ENCODE data around the gene ARL8A. TPM values are rescaled to one million over a fixed set of nuclear protein-coding genes. Genes with fewer than 3 reads are reported as not detected.

ARL8A gene
- total RNA-seq, 1 experiment from 2014 or later, result 45.6 TPM

DNA sequence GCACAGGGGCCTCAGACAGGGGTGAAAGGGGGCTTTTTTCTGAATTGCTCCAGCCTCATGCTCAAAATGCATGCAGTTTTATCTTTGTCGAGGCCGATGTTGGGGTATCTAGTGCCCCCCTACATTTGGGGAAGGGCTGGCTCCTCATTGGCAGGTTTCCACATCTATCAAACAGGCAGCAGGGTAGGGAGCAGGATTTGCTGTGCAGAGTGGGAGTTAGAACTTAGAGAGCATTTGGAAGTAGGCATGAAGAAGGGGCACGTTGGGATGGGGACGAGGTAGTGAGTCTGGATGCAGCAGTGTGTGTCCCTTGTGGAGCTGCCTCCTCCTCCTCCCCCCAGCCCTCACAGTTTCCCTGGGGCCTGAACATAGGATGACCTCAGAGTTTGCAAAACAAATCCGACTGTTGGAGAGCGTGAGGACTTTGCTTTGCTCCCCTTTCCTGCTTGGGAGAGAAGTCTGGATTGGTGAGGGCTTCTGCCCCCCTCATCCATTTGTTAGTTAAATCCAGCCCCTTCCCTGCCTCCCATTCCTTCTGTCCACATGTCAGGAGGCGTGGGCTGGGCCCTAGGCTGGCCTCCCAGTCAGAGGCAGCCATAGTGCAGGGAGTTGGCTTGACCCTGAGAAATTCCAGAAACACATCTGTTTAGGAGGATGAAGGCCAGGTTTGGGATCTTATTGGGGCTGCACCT lies 58.7 kb downstream of the ARL8A start:
- H3K27ac ChIP-seq (ENCODE audit: low read depth, low read length), result peak overlapping the region; percentile 80
- DNase-seq (ENCODE audit: low read depth, low spot score) (no peak), ATAC-seq (peak; percentile 29)
- BruUV-seq (replicated peaks), result no TSS peak
- H3K4me2 ChIP-seq (ENCODE audit: low read length), result peak overlapping the region; percentile 65
- no peaks in the 10 kb centered on the region for H3K79me2 ChIP-seq (ENCODE audit: insufficient read depth, low read length)
- intact Hi-C loops (cut with micrococcal nuclease), result no loop called here
- H3K9me3 ChIP-seq (ENCODE audit: control insufficient read depth in 1 of 2, insufficient read depth in 1 of 2, low read depth in 1 of 2, low read length in 2 of 2), result no peaks in the 10 kb centered on the region
- no peak overlapping the region for H2AFZ ChIP-seq (ENCODE audit: low read depth, low read length, poor library complexity, severe bottlenecking)
- RAD21 ChIA-PET (ENCODE audit: low non-redundant PET in 1 of 2, low total read pairs in 2 of 2, uncharacterized antibody in 2 of 2, unreplicated experiment in 2 of 2), result interaction anchor here (0.5 to 1.9 kb wide), 5 partner anchors 45 to 103 kb away, joined by 3 to 5 read pairs (median 3); no protein-coding TSS in a partner anchor
- H3K4me1 ChIP-seq (ENCODE audit: control insufficient read depth in 1 of 2, insufficient read depth in 2 of 2, low read length in 2 of 2), result peaks cover 45 to 66% of the 10 kb centered on the region in 2 experiments
- H3K9me2 ChIP-seq (ENCODE audit: insufficient read depth), result no peaks in the 10 kb centered on the region
- H3K4me3 ChIP-seq (replicated peaks in 1 of 2; ENCODE audit: low read depth in 1 of 2, low read length in 2 of 2), result 0 out of 4 replicates have a peak overlapping the region, but pooled peaks of 1 of the 2 experiments have one; percentile 2
- TF ChIP-seq ZNF274 (IDR thresholded peaks at IDR 0.05; ENCODE audit: low read depth, low read length), result no peak
- TF ChIP-seq POLR2A (IDR thresholded peaks at IDR 0.05; ENCODE audit: borderline replicate concordance, extremely low read depth, insufficient read depth, insufficient read length), result no peak
- 0 out of 2 replicates have a peak, but pooled peaks have one; percentile 5 for TF ChIP-seq POLR2AphosphoS5 (IDR thresholded peaks at IDR 0.05; ENCODE audit: low read depth, low read length)
- TF ChIP-seq, protein P1, sequence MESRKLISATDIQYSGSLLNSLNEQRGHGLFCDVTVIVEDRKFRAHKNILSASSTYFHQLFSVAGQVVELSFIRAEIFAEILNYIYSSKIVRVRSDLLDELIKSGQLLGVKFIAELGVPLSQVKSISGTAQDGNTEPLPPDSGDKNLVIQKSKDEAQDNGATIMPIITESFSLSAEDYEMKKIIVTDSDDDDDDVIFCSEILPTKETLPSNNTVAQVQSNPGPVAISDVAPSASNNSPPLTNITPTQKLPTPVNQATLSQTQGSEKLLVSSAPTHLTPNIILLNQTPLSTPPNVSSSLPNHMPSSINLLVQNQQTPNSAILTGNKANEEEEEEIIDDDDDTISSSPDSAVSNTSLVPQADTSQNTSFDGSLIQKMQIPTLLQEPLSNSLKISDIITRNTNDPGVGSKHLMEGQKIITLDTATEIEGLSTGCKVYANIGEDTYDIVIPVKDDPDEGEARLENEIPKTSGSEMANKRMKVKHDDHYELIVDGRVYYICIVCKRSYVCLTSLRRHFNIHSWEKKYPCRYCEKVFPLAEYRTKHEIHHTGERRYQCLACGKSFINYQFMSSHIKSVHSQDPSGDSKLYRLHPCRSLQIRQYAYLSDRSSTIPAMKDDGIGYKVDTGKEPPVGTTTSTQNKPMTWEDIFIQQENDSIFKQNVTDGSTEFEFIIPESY (IDR thresholded peaks at IDR 0.05; ENCODE audit: extremely low read depth, insufficient replicate concordance, low read length), result no peak
- H4K20me1 ChIP-seq (ENCODE audit: insufficient read depth), result no peaks in the 10 kb centered on the region
- CTCF ChIA-PET, result interaction anchor here (1.0 kb wide), 1 partner anchor 86 kb away, joined by 4 read pairs; no protein-coding TSS in a partner anchor
- no peaks in the 10 kb centered on the region for H3K27me3 ChIP-seq (ENCODE audit: insufficient read depth, low read length)
- POLR2A ChIA-PET, result interaction anchor here (1.1 to 5.5 kb wide), 3 partner anchors 29 to 74 kb away, joined by 4 to 55 read pairs (median 7); partner anchors contain the start of gene ELF3
- H3K36me3 ChIP-seq (ENCODE audit: control insufficient read depth in 1 of 2, insufficient read depth in 2 of 2, low read length in 2 of 2), result no peaks in the 10 kb centered on the region
- peak overlapping the region; percentile 44 for H3K9ac ChIP-seq (ENCODE audit: low read length)
